Activated CD4-positive, alpha-beta memory T cell treated with anti-CD3 and anti-CD28 coated beads for 36 hours (primary cell): ENCODE results near the gene KLHDC9. TPM values are rescaled to one million over a fixed set of nuclear protein-coding genes. Genes with fewer than 3 reads are reported as not detected.

Experiments
- CTCF ChIA-PET: fragments of 350-600 bp; sonication (Branson Sonifier 250); formaldehyde crosslinking; loops from one replicate; lab custom pipeline; 2021; ENCODE audit warnings: antibody characterized with exemption, inconsistent platforms; lab: Charles Lee
- POLR2A ChIA-PET: fragments of 350-600 bp; sonication (Branson Sonifier 250); formaldehyde crosslinking; loops from one replicate; lab custom pipeline; 2021; ENCODE audit warnings: antibody characterized with exemption; lab: Charles Lee
- DNase-seq: peaks from one replicate; pipeline ENCODE4 v3.0.0-alpha.2; 2020
- H3K27ac Mint-ChIP-seq: one replicate; pipeline ENCODE4 v1.8.0; 2021; ENCODE audit warnings: mixed read lengths
- H3K27me3 Mint-ChIP-seq: one replicate; pipeline ENCODE4 v1.8.0; 2021; ENCODE audit warnings: mixed read lengths
- H3K36me3 Mint-ChIP-seq: one replicate; pipeline ENCODE4 v1.8.0; 2021; ENCODE audit warnings: mixed read lengths
- H3K4me1 Mint-ChIP-seq: one replicate; pipeline ENCODE4 v1.8.0; 2021; ENCODE audit warnings: low read depth, mixed read lengths
- H3K4me3 Mint-ChIP-seq: one replicate; pipeline ENCODE4 v1.8.0; 2021; ENCODE audit warnings: mild to moderate bottlenecking, mixed read lengths
- H3K9me3 Mint-ChIP-seq: one replicate; pipeline ENCODE4 v1.8.0; 2021; ENCODE audit warnings: mixed read lengths
- intact Hi-C: fragments of 100-400 bp; cut with micrococcal nuclease; formaldehyde crosslinking; loops from one replicate; pipeline ENCODE4 v1.15.1; 2023
- total RNA-seq, 2 experiments: library from RNA; stranded (reverse); gene quantifications; one replicate each; pipeline ENCODE4 v1.2.3, GENCODE V29; 2021

KLHDC9 gene
- total RNA-seq, 2 experiments from 2014 or later: 1.2 to 1.6 TPM

DNA sequence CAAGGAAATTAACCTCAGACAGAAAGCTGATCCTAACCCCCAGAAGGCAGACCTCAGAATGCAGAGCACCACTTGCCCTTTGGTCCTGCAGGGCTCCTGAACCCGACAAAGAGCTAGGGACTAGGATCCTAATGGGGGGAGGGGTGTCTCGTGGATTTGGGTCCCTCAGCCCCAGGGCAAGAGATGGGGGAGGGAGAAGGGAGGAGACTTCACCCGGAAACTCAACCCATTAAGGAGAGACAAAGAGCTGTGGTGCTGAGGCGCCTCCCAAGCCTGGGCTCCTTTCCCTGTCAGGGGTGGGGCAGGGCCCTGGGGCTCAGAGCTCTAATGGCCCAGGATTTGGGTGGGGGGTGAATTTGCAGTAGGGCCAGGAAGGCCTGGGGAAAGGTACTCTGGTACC lies 11.7 kb upstream of the KLHDC9 start:
- no peaks in the 10 kb centered on the region for H3K9me3 Mint-ChIP-seq
- no peaks in the 10 kb centered on the region for H3K27me3 Mint-ChIP-seq
- H3K27ac Mint-ChIP-seq: no peak overlapping the region
- no peaks in the 10 kb centered on the region for H3K36me3 Mint-ChIP-seq
- ChIA-PET POLR2A (interaction anchor here (0.8 to 0.9 kb wide), 2 partner anchors 11 to 16 kb away, joined by 3 read pairs; partner anchors contain the start of gene ARHGAP30), CTCF (interaction anchor here (0.6 to 5.9 kb wide), 3 partner anchors 11 to 365 kb away, joined by 3 to 25 read pairs (median 3); partner anchors contain the start of gene KLHDC9)
- peaks cover 9% of the 10 kb centered on the region for H3K4me1 Mint-ChIP-seq
- no peak overlapping the region for H3K4me3 Mint-ChIP-seq
- no peak for DNase-seq
- intact Hi-C loops: no loop called here

DNA sequence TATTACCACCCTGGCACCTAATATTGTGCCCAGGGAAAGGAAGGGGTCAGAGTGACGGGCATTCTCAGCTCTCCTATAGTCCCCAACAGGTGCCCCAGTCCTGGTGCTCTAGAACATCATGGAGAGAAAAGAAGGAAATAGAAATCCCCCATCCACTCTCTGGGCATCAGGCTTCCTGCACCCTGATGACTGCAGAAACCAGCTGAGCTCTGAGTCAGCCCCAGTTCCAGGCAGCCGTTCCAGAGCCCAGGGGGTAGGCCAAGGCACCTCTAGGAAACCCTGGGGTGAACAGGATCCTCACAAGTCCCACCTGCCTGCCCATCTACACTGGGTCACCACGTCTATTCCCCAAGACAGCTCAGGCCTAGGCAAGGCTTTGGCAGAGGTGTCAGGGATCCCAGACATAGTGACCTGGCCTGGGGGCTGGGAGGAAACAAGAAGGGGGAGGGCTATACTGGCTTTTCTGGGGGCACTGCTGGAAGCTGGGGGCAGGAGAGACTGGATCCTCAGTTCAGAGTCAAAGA lies 9.5 kb upstream of the KLHDC9 start:
- H3K27ac Mint-ChIP-seq: no peak overlapping the region
- ChIA-PET POLR2A (interaction anchor here (0.6 kb wide), 1 partner anchor 278 kb away, joined by 4 read pairs; no protein-coding TSS in a partner anchor), CTCF (interaction anchor here (1.8 kb wide), 1 partner anchor 9 kb away, joined by 10 read pairs; the partner anchor contains the start of gene KLHDC9)
- intact Hi-C loops: no loop called here
- no peak overlapping the region for H3K4me3 Mint-ChIP-seq
- H3K36me3 Mint-ChIP-seq: no peaks in the 10 kb centered on the region
- peaks cover 29% of the 10 kb centered on the region for H3K4me1 Mint-ChIP-seq
- H3K9me3 Mint-ChIP-seq: no peaks in the 10 kb centered on the region
- H3K27me3 Mint-ChIP-seq: no peaks in the 10 kb centered on the region
- DNase-seq: no peak

DNA sequence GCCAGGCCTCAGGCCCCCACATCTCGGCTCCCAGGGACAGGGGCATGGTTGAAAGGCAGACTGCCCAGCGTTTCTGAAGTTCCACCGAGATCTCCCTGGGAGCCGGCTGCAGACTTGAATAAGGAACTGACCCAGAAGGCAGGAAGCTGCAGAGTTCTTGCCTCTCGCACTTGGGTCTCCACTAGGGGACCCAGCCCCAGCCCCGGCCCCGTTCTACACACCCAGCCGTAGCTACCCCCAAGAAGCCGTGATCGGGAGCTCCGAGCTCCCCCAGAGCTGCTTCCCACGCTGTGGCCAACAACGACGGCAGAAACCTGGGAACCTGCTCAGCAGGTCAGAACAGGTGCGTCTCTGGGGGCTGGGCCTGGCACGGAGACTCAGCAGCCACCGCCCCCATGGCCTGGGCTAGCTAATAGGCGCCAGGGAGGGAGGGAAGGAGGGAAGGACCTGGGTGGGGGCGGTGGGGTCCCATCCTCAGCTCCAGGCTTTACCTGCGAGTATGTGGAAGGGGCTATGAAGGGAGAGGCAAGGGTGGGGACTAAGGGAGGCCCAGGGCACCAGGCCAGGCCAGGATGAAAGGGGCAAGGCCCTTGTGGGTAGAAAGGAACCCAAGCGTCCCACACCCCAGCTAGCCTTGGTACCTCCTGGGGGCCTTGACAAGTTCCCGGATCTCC lies 8.8 kb upstream of the KLHDC9 start, which contains the start of gene NECTIN4:
Gene NECTIN4, minus strand, starts transcription at position 308 of the 674 bp plus-strand sequence. Its CDS starts 262 bp downstream, at position 46.
- Mint-ChIP-seq H3K4me3 (no peak within 1 kb of the TSS), H3K36me3 (no peaks in the 10 kb centered on the region), H3K27me3 (no peaks in the 10 kb centered on the region), H3K27ac (no peak within 1 kb of the TSS), H3K9me3 (no peaks in the 10 kb centered on the region), H3K4me1 (peaks cover 32% of the 10 kb centered on the region)
- POLR2A ChIA-PET: no interaction called here
- CTCF ChIA-PET: interaction anchor here (1.8 kb wide), 1 partner anchor 8 kb away, joined by 10 read pairs; the partner anchor contains the start of gene KLHDC9
- no peak for DNase-seq
- intact Hi-C loops: no loop called here

DNA sequence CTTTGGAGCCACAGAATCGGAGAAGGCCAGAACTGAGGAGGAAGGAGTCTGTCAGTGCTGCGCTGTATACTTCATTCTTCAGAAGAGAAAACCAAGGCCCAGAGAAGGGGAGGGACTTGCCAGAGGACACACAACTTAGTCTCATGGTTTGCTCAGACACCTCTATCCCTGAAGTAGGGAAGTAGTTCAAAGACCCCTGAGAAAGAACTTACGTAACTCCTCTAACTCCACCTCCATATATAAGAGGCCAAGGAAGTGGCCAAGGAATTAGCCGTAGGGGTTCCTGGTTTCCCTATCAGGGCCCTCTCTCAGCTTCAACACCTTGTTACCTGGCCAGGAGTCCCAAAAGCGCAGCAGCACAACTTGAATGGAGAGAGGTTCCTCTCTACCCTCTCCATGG lies 8.2 kb upstream of the KLHDC9 start:
- Mint-ChIP-seq H3K27me3 (no peaks in the 10 kb centered on the region), H3K27ac (no peak overlapping the region), H3K4me1 (peaks cover 34% of the 10 kb centered on the region), H3K4me3 (no peak overlapping the region), H3K9me3 (no peaks in the 10 kb centered on the region), H3K36me3 (no peaks in the 10 kb centered on the region)
- DNase-seq: no peak
- POLR2A ChIA-PET: no interaction called here
- CTCF ChIA-PET: interaction anchor here (1.8 kb wide), 1 partner anchor 8 kb away, joined by 10 read pairs; the partner anchor contains the start of gene KLHDC9
- intact Hi-C loops: loop anchor here (5.0 to 10.0 kb wide), 2 partner anchors 253 to 295 kb away; partner anchors contain the start of gene LY9

DNA sequence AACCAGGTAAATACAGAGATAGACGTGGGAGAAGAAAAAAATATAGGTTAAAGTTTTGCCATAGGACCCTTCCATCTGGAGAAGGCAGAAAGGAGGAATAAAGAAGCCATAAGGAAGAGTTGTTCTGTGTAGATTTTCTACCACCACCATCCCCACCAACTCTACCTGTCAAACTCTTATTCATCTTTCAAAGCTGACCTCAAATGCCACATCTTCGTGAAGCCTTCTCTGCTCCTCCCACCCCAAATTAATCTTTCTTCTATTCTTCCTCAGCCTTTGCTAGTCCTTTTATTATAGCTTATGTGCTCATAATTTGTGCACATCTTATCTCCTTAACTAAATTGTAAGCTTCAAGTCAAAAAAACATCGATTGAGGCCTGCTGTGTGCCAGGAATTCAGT lies 7.5 kb upstream of the KLHDC9 start:
- Mint-ChIP-seq H3K27me3 (no peaks in the 10 kb centered on the region), H3K36me3 (no peaks in the 10 kb centered on the region), H3K27ac (no peak overlapping the region), H3K4me3 (no peak overlapping the region), H3K4me1 (peaks cover 34% of the 10 kb centered on the region), H3K9me3 (no peaks in the 10 kb centered on the region)
- intact Hi-C loops: loop anchor here (5.0 to 10.0 kb wide), 2 partner anchors 253 to 296 kb away; partner anchors contain the start of gene LY9
- POLR2A ChIA-PET: interaction anchor here (1.1 kb wide), 1 partner anchor 21 kb away, joined by 3 read pairs; the partner anchor contains the start of gene ARHGAP30
- CTCF ChIA-PET: no interaction called here
- no peak for DNase-seq

DNA sequence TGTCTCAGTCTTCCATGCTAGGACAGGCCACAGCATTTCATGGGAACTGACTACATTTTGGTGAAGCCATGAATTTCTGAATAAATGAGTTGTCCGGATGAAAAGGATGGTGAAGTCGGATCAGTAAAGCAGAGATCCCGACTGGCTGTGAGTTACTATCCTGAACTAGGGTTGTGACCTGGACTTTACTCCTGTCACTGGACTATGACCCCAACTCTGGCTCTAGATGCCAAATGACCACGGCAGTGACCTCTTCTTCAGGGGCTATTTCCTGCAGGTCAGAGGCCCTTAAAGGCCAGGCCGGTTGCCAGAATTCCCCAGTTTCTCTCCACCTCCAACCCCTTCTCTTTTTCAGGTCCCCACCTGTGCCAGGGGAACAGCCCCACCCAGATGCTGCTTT lies 7.1 kb upstream of the KLHDC9 start:
- CTCF ChIA-PET: no interaction called here
- POLR2A ChIA-PET: interaction anchor here (1.1 kb wide), 1 partner anchor 21 kb away, joined by 3 read pairs; the partner anchor contains the start of gene ARHGAP30
- intact Hi-C loops: loop anchor here (5.0 to 10.0 kb wide), 2 partner anchors 254 to 296 kb away; partner anchors contain the start of gene LY9

DNA sequence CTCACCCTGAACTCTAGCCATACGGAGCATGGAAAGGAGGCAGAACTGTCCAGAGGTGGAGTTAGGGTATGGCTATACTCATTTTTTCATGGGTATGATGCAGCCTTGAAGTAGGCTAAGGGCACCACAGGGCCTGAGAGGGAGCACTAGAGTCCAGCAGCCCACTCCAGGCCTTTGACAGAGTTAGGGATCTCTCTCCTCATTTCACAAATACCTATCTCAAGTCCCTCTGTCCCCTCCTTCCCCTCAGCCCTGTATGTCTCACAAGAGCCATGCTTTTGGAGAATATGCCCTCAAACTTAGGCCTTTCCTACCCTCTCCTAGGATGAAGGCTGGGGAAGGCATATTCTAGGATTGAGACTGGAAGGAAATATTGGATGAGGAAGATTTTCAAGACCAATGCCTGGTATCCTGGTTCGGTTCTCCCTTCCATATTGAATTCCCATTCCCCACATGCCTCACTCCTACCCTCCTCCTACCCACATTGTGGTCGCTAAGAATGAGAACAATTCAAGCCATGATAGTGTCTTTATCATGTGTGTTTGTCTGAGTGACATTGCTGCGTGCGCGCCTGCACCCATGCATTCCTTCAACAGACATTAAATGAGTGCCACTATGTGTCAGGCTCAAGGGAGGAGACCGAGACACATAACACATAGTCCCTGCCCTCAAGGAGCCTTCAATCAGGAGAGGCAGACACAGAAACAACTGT lies 6.2 kb upstream of the KLHDC9 start:
- no peak for DNase-seq
- intact Hi-C loops: loop anchor here (1.0 to 10.0 kb wide), 3 partner anchors 22 to 297 kb away; partner anchors contain the start of gene LY9
- H3K27ac Mint-ChIP-seq: peak overlapping the region; percentile 70
- POLR2A ChIA-PET: interaction anchor here (0.8 to 1.4 kb wide), 3 partner anchors 21 to 25 kb away, joined by 3 to 6 read pairs (median 4); partner anchors contain the start of gene ARHGAP30
- H3K27me3 Mint-ChIP-seq: no peaks in the 10 kb centered on the region
- no peaks in the 10 kb centered on the region for H3K9me3 Mint-ChIP-seq
- CTCF ChIA-PET: interaction anchor here (0.8 to 3.3 kb wide), 3 partner anchors 20 to 51 kb away, joined by 3 to 11 read pairs (median 5); partner anchors contain the start of gene ARHGAP30
- H3K36me3 Mint-ChIP-seq: no peaks in the 10 kb centered on the region
- peaks cover 46% of the 10 kb centered on the region for H3K4me1 Mint-ChIP-seq
- H3K4me3 Mint-ChIP-seq: no peak overlapping the region

More for the DNA sequence above, 7.1 kb upstream of the KLHDC9 start:
- no peak for DNase-seq
- Mint-ChIP-seq H3K4me1 (peaks cover 37% of the 10 kb centered on the region), H3K36me3 (no peaks in the 10 kb centered on the region), H3K27ac (no peak overlapping the region), H3K27me3 (no peaks in the 10 kb centered on the region), H3K9me3 (no peaks in the 10 kb centered on the region), H3K4me3 (no peak overlapping the region)

DNA sequence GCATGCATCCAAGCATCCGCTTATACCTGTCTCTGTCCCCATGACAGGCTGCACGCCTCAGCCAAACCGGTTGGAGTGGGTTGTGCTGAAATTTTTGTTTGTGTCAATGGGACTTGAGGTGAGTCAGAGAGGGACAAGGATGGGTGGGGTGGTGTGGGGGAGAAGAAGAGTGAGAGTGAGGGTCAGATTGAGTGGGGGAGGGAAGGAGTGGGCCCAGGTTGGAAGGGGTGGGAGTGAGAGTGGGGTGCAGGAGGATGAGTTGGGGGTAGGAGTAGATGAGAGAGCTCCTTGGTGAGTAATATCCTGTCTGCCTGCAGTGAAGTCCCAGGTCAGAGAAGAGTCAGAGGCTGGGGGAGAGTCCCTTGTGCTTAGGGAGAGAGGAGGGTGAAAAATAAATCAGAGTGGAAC lies 5.5 kb upstream of the KLHDC9 start:
- H3K27ac Mint-ChIP-seq: peak overlapping the region; percentile 70
- intact Hi-C loops: loop anchor here (1.0 to 10.0 kb wide), 3 partner anchors 22 to 298 kb away; partner anchors contain the start of gene LY9
- CTCF ChIA-PET: interaction anchor here (0.8 to 3.3 kb wide), 4 partner anchors 9 to 52 kb away, joined by 3 to 11 read pairs (median 4); partner anchors contain the start of gene ARHGAP30
- peak; percentile 76 for DNase-seq
- no peak overlapping the region for H3K4me3 Mint-ChIP-seq
- H3K36me3 Mint-ChIP-seq: no peaks in the 10 kb centered on the region
- H3K4me1 Mint-ChIP-seq: peaks cover 52% of the 10 kb centered on the region
- POLR2A ChIA-PET: interaction anchor here (0.8 to 1.4 kb wide), 3 partner anchors 22 to 26 kb away, joined by 3 to 6 read pairs (median 4); partner anchors contain the start of gene ARHGAP30
- no peaks in the 10 kb centered on the region for H3K27me3 Mint-ChIP-seq
- no peaks in the 10 kb centered on the region for H3K9me3 Mint-ChIP-seq

DNA sequence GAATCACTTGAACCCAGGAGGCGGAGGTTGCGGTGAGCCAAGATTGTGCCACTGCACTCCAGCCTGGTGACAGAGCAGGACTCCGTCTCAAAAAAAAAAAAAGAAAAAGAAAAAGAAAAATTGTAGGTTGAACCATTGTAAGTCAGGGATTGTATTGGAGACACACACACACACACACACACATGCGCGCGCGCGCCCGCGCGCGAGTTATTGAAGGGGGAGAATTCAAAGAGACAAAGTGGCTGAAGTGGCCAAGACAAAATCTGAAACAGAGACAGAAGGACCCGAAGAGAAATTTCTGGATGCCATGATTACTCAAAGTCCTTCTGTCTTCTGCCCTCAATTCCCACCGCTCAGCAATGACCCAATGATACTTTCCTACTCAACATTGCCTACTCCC lies 3.7 kb upstream of the KLHDC9 start:
- POLR2A ChIA-PET: no interaction called here
- CTCF ChIA-PET: interaction anchor here (0.9 to 6.6 kb wide), 4 partner anchors 22 to 97 kb away, joined by 3 to 65 read pairs (median 8); partner anchors contain the start of genes ARHGAP30 and TSTD1
- Mint-ChIP-seq H3K9me3 (no peaks in the 10 kb centered on the region), H3K27ac (no peak overlapping the region), H3K4me3 (no peak overlapping the region), H3K27me3 (no peaks in the 10 kb centered on the region), H3K36me3 (no peaks in the 10 kb centered on the region), H3K4me1 (peaks cover 64% of the 10 kb centered on the region)
- DNase-seq: no peak
- intact Hi-C loops: loop anchor here (5.0 to 10.0 kb wide), 2 partner anchors 257 to 300 kb away; partner anchors contain the start of gene LY9

DNA sequence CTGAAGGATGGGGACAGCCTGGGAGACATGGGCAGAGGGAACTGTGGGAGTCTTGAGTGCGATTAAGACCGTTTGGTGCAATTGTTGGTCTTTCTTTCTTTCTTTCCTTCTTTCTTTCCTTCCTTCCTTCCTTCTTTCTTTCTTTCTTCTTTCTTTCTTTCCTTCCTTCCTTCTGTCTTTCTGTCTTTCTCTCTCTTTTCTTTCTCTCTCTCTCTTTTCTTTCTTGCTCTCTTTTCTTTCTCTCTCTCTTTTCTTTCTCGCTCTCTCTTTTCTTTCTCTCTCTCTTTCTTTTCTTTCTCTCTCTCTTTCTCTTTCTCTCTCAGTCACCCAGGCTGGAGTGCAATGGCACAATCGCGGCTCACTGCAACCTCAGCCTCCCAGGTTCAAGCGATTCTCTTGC lies 2.9 kb upstream of the KLHDC9 start:
- ChIA-PET CTCF (interaction anchor here (0.9 to 6.9 kb wide), 5 partner anchors 23 to 98 kb away, joined by 3 to 153 read pairs (median 11); partner anchors contain the start of genes ARHGAP30, TSTD1 and USF1), POLR2A (no interaction called here)
- H3K36me3 Mint-ChIP-seq: peaks cover 6% of the 10 kb centered on the region
- H3K27me3 Mint-ChIP-seq: no peaks in the 10 kb centered on the region
- H3K4me1 Mint-ChIP-seq: peaks cover 64% of the 10 kb centered on the region
- H3K9me3 Mint-ChIP-seq: no peaks in the 10 kb centered on the region
- no peak overlapping the region for H3K4me3 Mint-ChIP-seq
- DNase-seq: no peak
- H3K27ac Mint-ChIP-seq: no peak overlapping the region
- intact Hi-C loops: loop anchor here (5.0 to 10.0 kb wide), 2 partner anchors 33 to 300 kb away; partner anchors contain the start of gene LY9

DNA sequence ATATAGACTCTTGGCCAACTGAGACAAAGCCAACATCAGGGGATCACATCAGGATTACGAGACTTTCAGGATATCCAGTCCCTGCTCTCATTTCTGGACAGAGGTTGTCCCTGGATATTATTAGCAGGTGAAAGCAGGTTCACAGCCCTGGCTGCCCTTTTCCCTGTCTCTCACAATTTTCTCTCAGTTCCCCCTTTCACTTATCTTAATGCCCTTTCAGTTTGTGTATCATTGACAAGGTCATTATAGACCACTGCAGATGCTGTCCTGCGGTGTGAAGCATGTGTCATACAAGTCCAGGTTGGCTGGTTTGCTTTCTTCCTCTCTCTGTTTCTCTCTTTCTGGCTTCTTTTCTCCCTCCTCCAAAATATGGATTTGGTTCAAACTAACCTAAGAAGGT lies 2.1 kb upstream of the KLHDC9 start:
- Mint-ChIP-seq H3K9me3 (no peaks in the 10 kb centered on the region), H3K4me3 (no peak overlapping the region), H3K4me1 (peaks cover 56% of the 10 kb centered on the region), H3K27ac (peak overlapping the region; percentile 4), H3K27me3 (no peaks in the 10 kb centered on the region), H3K36me3 (peaks cover 7% of the 10 kb centered on the region)
- ChIA-PET POLR2A (interaction anchor here (1.1 to 2.0 kb wide), 2 partner anchors 21 to 28 kb away, joined by 5 to 9 read pairs; no protein-coding TSS in a partner anchor), CTCF (interaction anchor here (0.6 to 6.9 kb wide), 7 partner anchors 22 to 259 kb away, joined by 3 to 153 read pairs (median 40); partner anchors contain the start of genes ARHGAP30, NIT1, PFDN2 and TSTD1)
- intact Hi-C loops: loop anchor here (2.0 to 10.0 kb wide), 3 partner anchors 34 to 301 kb away; partner anchors contain the start of gene LY9
- no peak for DNase-seq
